HepG2 (cell line): ENCODE results near the gene MDP1. TPM values are rescaled to one million over a fixed set of nuclear protein-coding genes. Genes with fewer than 3 reads are reported as not detected.

Experiments used
- JUNB ChIP-seq: sonication (generic); formaldehyde crosslinking; IDR thresholded peaks from 2 replicates; pipeline ENCODE4 v1.8.0; 2022; ENCODE audit warnings: missing genetic modification reagents, mild to moderate bottlenecking, borderline replicate concordance
- MBD4 ChIP-seq: IDR thresholded peaks from 2 replicates; pipeline ENCODE4 v1.6.1; 2012; ENCODE audit warnings: low read length, inconsistent platforms, borderline replicate concordance
- RCOR2 ChIP-seq: IDR thresholded peaks from 2 replicates; pipeline ENCODE4 v1.6.1; 2016; ENCODE audit warnings: missing biosample characterization, missing genetic modification reagents
- SRSF1 ChIP-seq: fragments of 200-400 bp; formaldehyde crosslinking; optimal IDR thresholded peaks from 2 replicates; pipeline ENCODE3; 2017; ENCODE audit warnings: mild to moderate bottlenecking, low read depth, low read length, moderate library complexity
- ZBTB7B ChIP-seq: sonication (generic); formaldehyde crosslinking; IDR thresholded peaks from 2 replicates; pipeline ENCODE4 v1.4.0; 2020; ENCODE audit warnings: missing genetic modification reagents
- ZNF501 ChIP-seq: sonication (generic); formaldehyde crosslinking; IDR thresholded peaks from 2 replicates; pipeline ENCODE4 v1.5.1; 2020; ENCODE audit warnings: mild to moderate bottlenecking, moderate library complexity, missing genetic modification reagents
- ZNF619 ChIP-seq: sonication (generic); formaldehyde crosslinking; IDR thresholded peaks from 2 replicates; pipeline ENCODE4 v1.4.0; 2020; ENCODE audit warnings: mild to moderate bottlenecking, missing genetic modification reagents
- ZNF749 ChIP-seq: sonication (generic); formaldehyde crosslinking; IDR thresholded peaks from 2 replicates; pipeline ENCODE4 v1.8.0; 2022; ENCODE audit warnings: mild to moderate bottlenecking, missing genetic modification reagents, moderate library complexity, borderline replicate concordance
- ZNF75D ChIP-seq: sonication (generic); formaldehyde crosslinking; IDR thresholded peaks from 2 replicates; pipeline ENCODE4 v1.8.1; 2023; ENCODE audit warnings: missing genetic modification reagents, mild to moderate bottlenecking, borderline replicate concordance
- polyA plus RNA-seq, 8 experiments: library from polyadenylated mRNA; depleted of rRNA in 3 of 8; stranded (reverse) in 7 of 8; unstranded in 1 of 8; fragments of >200 nt; fragmentation: Illumina TruSeq in 4 of 8; extraction: Trizol in 4 of 8; gene quantifications; 2 replicates each; pipeline versions ENCODE4 v1.2.1 to v1.2.3, GENCODE V29; 2011 to 2016; ENCODE audit warnings: low read depth in 4 of 8, missing spikeins in 1 of 8, mixed read lengths in 1 of 8; ENCODE audit not compliant: insufficient read depth in 1 of 8
- total RNA-seq, 5 experiments: library from RNA; depleted of rRNA; stranded (reverse); fragments of >200 nt; fragmentation: Illumina TruSeq; extraction: Trizol; gene quantifications; 2 replicates each; pipeline ENCODE4 v1.2.3, GENCODE V29; 2016; ENCODE audit warnings: low read depth in 1 of 5
- TF ChIP-seq, protein P1 (sequence below): sonication (generic); formaldehyde crosslinking; IDR thresholded peaks from 2 replicates; pipeline ENCODE4 v1.5.0; 2020; ENCODE audit warnings: mild to moderate bottlenecking, missing genetic modification reagents, borderline replicate concordance
- TF ChIP-seq, protein P2 (sequence below): sonication (generic); formaldehyde crosslinking; IDR thresholded peaks from 2 replicates; pipeline ENCODE4 v1.5.0; 2020; ENCODE audit warnings: missing genetic modification reagents, mild to moderate bottlenecking, borderline replicate concordance
- TF ChIP-seq, protein P3 (sequence below): sonication (generic); formaldehyde crosslinking; IDR thresholded peaks from 2 replicates; pipeline ENCODE4 v1.8.0; 2022; ENCODE audit warnings: mild to moderate bottlenecking, missing genetic modification reagents, borderline replicate concordance
- TF ChIP-seq, protein P4 (sequence below): sonication (generic); formaldehyde crosslinking; IDR thresholded peaks from 2 replicates; pipeline ENCODE4 v1.9.0; 2022; ENCODE audit warnings: missing genetic modification reagents, mild to moderate bottlenecking, borderline replicate concordance

MDP1 gene
- total and polyA plus RNA-seq, 2 of the 13 experiments (the other 11 are each of a cell fraction or from before 2014, with no cell fraction given) = 44.1 to 48.7 TPM

DNA sequence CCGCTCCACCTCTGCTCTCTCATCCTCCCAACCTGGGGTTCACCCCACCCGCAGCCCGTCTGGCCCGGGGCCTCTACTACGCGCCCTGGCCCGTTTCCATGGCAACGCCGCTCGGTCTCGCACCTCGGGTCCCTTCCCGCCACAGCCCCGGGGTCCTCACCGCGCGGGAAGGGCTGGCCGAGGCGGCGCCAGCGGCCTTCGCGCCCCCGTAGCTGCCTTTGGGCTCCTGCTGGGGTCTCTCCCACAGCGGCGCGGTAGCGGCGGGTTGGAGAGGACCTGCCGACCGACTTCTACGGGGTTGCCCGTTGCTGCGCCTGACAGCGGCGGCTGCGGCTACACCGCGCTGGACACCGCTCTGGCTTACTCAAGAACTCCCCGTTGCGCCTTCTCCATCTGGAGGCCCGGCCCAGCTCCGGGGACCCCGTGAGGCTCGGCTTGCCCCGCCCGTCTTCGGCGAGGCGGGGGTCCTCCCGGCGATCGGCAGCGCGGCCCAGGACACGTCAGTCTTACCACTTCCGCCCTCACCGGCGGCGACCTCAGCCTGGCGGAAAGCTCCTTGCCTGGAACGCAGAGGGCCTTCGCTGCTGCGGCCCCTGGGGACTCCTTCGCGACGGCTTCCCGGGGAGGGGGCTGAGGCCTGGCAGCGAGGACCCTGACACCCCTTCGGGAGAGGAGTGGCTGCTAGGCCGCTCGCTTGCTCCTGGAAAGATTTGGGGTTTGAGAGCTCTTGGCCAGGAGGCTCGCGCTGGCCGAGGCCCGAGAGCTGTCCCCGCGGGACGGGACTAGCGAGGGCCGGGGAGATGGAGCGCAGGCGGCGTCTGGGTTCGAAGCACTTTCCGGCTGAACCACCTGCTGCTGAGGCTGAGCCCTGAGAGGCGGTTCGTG, 20.4 kb downstream of the MDP1 start, which contains the start of gene TM9SF1 (continued):
- TF ChIP-seq, protein P1, sequence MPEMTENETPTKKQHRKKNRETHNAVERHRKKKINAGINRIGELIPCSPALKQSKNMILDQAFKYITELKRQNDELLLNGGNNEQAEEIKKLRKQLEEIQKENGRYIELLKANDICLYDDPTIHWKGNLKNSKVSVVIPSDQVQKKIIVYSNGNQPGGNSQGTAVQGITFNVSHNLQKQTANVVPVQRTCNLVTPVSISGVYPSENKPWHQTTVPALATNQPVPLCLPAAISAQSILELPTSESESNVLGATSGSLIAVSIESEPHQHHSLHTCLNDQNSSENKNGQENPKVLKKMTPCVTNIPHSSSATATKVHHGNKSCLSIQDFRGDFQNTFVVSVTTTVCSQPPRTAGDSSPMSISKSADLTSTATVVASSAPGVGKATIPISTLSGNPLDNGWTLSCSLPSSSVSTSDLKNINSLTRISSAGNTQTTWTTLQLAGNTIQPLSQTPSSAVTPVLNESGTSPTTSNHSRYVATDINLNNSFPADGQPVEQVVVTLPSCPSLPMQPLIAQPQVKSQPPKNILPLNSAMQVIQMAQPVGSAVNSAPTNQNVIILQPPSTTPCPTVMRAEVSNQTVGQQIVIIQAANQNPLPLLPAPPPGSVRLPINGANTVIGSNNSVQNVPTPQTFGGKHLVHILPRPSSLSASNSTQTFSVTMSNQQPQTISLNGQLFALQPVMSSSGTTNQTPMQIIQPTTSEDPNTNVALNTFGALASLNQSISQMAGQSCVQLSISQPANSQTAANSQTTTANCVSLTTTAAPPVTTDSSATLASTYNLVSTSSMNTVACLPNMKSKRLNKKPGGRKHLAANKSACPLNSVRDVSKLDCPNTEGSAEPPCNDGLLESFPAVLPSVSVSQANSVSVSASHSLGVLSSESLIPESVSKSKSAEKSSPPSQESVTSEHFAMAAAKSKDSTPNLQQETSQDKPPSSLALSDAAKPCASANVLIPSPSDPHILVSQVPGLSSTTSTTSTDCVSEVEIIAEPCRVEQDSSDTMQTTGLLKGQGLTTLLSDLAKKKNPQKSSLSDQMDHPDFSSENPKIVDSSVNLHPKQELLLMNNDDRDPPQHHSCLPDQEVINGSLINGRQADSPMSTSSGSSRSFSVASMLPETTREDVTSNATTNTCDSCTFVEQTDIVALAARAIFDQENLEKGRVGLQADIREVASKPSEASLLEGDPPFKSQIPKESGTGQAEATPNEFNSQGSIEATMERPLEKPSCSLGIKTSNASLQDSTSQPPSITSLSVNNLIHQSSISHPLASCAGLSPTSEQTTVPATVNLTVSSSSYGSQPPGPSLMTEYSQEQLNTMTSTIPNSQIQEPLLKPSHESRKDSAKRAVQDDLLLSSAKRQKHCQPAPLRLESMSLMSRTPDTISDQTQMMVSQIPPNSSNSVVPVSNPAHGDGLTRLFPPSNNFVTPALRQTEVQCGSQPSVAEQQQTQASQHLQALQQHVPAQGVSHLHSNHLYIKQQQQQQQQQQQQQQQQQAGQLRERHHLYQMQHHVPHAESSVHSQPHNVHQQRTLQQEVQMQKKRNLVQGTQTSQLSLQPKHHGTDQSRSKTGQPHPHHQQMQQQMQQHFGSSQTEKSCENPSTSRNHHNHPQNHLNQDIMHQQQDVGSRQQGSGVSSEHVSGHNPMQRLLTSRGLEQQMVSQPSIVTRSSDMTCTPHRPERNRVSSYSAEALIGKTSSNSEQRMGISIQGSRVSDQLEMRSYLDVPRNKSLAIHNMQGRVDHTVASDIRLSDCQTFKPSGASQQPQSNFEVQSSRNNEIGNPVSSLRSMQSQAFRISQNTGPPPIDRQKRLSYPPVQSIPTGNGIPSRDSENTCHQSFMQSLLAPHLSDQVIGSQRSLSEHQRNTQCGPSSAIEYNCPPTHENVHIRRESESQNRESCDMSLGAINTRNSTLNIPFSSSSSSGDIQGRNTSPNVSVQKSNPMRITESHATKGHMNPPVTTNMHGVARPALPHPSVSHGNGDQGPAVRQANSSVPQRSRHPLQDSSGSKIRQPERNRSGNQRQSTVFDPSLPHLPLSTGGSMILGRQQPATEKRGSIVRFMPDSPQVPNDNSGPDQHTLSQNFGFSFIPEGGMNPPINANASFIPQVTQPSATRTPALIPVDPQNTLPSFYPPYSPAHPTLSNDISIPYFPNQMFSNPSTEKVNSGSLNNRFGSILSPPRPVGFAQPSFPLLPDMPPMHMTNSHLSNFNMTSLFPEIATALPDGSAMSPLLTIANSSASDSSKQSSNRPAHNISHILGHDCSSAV (CRISPR knock-in tag) = peak; percentile 99
- TF ChIP-seq, protein P2, sequence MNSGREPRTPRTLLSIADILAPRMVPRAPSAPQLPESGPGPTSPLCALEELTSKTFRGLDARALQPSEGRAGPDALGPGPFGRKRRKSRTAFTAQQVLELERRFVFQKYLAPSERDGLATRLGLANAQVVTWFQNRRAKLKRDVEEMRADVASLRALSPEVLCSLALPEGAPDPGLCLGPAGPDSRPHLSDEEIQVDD (CRISPR knock-in tag) = peak; percentile 91
- TF ChIP-seq, protein P3, sequence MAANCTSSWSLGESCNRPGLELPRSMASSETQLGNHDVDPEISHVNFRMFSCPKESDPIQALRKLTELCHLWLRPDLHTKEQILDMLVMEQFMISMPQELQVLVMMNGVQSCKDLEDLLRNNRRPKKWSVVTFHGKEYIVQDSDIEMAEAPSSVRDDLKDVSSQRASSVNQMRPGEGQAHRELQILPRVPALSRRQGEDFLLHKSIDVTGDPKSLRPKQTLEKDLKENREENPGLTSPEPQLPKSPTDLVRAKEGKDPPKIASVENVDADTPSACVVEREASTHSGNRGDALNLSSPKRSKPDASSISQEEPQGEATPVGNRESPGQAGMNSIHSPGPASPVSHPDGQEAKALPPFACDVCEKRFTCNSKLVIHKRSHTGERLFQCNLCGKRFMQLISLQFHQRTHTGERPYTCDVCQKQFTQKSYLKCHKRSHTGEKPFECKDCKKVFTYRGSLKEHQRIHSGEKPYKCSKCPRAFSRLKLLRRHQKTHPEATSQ = peak; percentile 95; the same call in 1 of the 2 replicates
- TF ChIP-seq JUNB (CRISPR knock-in tag) = no peak
- TF ChIP-seq ZNF619 (CRISPR knock-in tag) = peak; percentile 100
- TF ChIP-seq, protein P4, sequence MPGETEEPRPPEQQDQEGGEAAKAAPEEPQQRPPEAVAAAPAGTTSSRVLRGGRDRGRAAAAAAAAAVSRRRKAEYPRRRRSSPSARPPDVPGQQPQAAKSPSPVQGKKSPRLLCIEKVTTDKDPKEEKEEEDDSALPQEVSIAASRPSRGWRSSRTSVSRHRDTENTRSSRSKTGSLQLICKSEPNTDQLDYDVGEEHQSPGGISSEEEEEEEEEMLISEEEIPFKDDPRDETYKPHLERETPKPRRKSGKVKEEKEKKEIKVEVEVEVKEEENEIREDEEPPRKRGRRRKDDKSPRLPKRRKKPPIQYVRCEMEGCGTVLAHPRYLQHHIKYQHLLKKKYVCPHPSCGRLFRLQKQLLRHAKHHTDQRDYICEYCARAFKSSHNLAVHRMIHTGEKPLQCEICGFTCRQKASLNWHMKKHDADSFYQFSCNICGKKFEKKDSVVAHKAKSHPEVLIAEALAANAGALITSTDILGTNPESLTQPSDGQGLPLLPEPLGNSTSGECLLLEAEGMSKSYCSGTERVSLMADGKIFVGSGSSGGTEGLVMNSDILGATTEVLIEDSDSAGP (CRISPR knock-in tag) = no peak
- TF ChIP-seq RCOR2 (CRISPR knock-in tag) = peak; percentile 80; the same call in 1 of the 2 replicates
- TF ChIP-seq SRSF1 = peak; percentile 97
- TF ChIP-seq ZNF501 (CRISPR knock-in tag) = peak; percentile 100
- peak; percentile 98; the same call in 1 of the 2 replicates for TF ChIP-seq ZNF749 (CRISPR knock-in tag)
- TF ChIP-seq ZNF75D (CRISPR knock-in tag) = no peak
- peak; percentile 99 for TF ChIP-seq ZBTB7B (CRISPR knock-in tag)
- TF ChIP-seq MBD4 = no peak
